ENCODE data around the gene TCF7L1.

- TF ChIP-seq POLR2A (IDR thresholded peaks at IDR 0.05) (no peak), POLR2AphosphoS5 (IDR thresholded peaks at IDR 0.05) (no peak)
- TF ChIP-seq, protein P1, sequence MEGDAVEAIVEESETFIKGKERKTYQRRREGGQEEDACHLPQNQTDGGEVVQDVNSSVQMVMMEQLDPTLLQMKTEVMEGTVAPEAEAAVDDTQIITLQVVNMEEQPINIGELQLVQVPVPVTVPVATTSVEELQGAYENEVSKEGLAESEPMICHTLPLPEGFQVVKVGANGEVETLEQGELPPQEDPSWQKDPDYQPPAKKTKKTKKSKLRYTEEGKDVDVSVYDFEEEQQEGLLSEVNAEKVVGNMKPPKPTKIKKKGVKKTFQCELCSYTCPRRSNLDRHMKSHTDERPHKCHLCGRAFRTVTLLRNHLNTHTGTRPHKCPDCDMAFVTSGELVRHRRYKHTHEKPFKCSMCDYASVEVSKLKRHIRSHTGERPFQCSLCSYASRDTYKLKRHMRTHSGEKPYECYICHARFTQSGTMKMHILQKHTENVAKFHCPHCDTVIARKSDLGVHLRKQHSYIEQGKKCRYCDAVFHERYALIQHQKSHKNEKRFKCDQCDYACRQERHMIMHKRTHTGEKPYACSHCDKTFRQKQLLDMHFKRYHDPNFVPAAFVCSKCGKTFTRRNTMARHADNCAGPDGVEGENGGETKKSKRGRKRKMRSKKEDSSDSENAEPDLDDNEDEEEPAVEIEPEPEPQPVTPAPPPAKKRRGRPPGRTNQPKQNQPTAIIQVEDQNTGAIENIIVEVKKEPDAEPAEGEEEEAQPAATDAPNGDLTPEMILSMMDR (IDR thresholded peaks at IDR 0.05), result peak in 4 of 5 experiments; percentile 11 to 33 (median 23)
Measured at GRCh38 chr2:85131116-85131515, 2.1 kb upstream of the TCF7L1 start.
